Adrenal gland (tissue), 12 donors: ENCODE results near the gene RUNX1. TPM values are rescaled to one million over a fixed set of nuclear protein-coding genes. Genes with fewer than 3 reads are reported as not detected.

Experiments used
- DNase-seq, 7 donors: peaks; one replicate each; pipeline ENCODE4 v3.0.0-alpha.2; 2019 to 2020
- H3K27ac ChIP-seq, 5 donors: fragments of 200-600 bp; sonication (generic) in 4 of 5; 1 replicate in 3 of 5; 2 replicates in 2 of 5; pipeline versions ENCODE4 v1.5.1 to v1.8.0; 2016 to 2020; ENCODE audit warnings: mild to moderate bottlenecking in 1 of 5
- H3K27me3 ChIP-seq: fragments of 200-600 bp; 2 replicates; pipeline ENCODE4 v1.8.0; 2021
- H3K36me3 ChIP-seq, 2 donors: fragments of 200-600 bp; replicated peaks in 1 of 2; 1 replicate in 1 of 2; 2 replicates in 1 of 2; pipeline versions ENCODE4 v1.5.1 to v1.8.0; 2018 to 2022
- H3K4me1 ChIP-seq, 2 donors: fragments of 200-600 bp; replicated peaks in 1 of 2; 1 replicate in 1 of 2; 2 replicates in 1 of 2; pipeline versions ENCODE4 v1.5.1 to v1.8.0; 2018 to 2021
- H3K4me3 ChIP-seq, 4 donors: fragments of 200-600 bp; sonication (generic) in 3 of 4; one replicate each; pipeline ENCODE4 v1.5.1; 2016 to 2018
- H3K9me3 ChIP-seq, 3 donors: fragments of 200-600 bp; sonication (generic) in 1 of 3; replicated peaks in 1 of 3; 1 replicate in 2 of 3; 2 replicates in 1 of 3; pipeline versions ENCODE4 v1.5.1 to v1.8.0; 2016 to 2021
- CTCF ChIP-seq, 6 experiments: fragments of 450-650 bp in 4 of 6; fragments of 200-600 bp in 2 of 6; sonication (generic) in 1 of 6; IDR thresholded peaks; 1 replicate in 5 of 6; 2 replicates in 1 of 6; pipeline versions ENCODE4 v1.5.1 to v1.8.0; 2016 to 2021; ENCODE audit warnings: antibody characterized with exemption in 6 of 6, mild to moderate bottlenecking in 2 of 6, moderate library complexity in 1 of 6
- POLR2A ChIP-seq, 2 donors: fragments of 450-650 bp; IDR thresholded peaks; one replicate each; pipeline ENCODE4 v1.6.1; 2017; ENCODE audit warnings: antibody characterized with exemption in 2 of 2, mild to moderate bottlenecking in 2 of 2, moderate library complexity in 1 of 2
- WGBS, 4 donors: extraction: QIAGEN DNeasy Blood & Tissue Kit in 2 of 4; methylation state at CpG; one replicate each; pipeline versions ENCODE4 v1.1.5 to v1.1.7; 2013 to 2017; 5-methylcytosine and 5-hydroxymethylcytosine counted together
- intact Hi-C, 2 donors: fragments of 100-400 bp; cut with DNase I; formaldehyde crosslinking; loops; one replicate each; pipeline versions ENCODE4 v1.14.1 to v1.15.0; 2022 to 2023
- polyA plus RNA-seq, 3 donors: library from polyadenylated mRNA; stranded (reverse); fragments of 200-250 nt in 2 of 3; fragments of 350-450 nt in 1 of 3; fragmentation: Illumina TruSeq in 1 of 3; extraction: RNeasy Lipid Tissue Mini Kit (QIAGEN cat#74804) in 1 of 3; gene quantifications; one replicate each; pipeline ENCODE4 v1.2.3, GENCODE V29; 2013 to 2014
- total RNA-seq, 9 donors: library from RNA; depleted of rRNA in 4 of 9; stranded (reverse); fragments of >200 nt in 4 of 9; fragments of 120-200 nt in 1 of 9; fragmentation: NEBNext Ultra II Directional in 1 of 9; extraction: Animal tissue kit (Norgen Biotek cat#: 25700) in 1 of 9; gene quantifications; one replicate each; pipeline versions ENCODE4 v1.1.0 to v1.2.4, GENCODE V29; 2013 to 2023
- donor health status: healthy with polysubstance abuse.
- donor health status: Bipolar disorder and iron deficiency.
- donor health status: DM: yes; HTN: yes; CAD: no.
- donor health status: DM: no; HTN: no; CAD: no.
- donor health status: DM: no; HTN: no; CAD: no.
- donor health status: DM: yes; HTN: yes; CAD: no.

Gene RUNX1
- total and polyA plus RNA-seq, 12 donors, result 0.83 to 27.2 (median 8.2) TPM

DNA sequence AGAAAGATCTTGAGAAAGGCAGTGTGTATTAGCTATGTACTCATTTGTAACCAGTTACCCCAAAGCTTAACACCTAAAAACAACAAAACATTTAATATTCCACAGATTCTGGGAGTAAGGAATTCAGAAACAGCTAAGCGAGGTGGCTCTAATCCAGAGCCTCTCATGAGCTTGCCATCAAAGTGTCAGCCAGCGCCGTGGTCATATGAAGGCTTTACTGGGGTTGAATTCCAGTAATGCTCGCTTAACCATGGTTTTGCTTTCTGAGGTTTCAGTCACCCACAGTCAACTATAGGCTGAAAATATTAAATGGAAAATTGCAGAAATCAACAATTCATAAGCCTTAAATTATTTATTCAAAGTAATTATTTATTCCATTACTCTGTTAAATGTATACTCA, 278.5 kb downstream of the RUNX1 start:
- TF ChIP-seq CTCF (IDR thresholded peaks at IDR 0.05), result no peak
- TF ChIP-seq POLR2A (IDR thresholded peaks at IDR 0.05), result no peak
- intact Hi-C loops, result no loop called here
- H3K27ac ChIP-seq, result no peak overlapping the region
- H3K4me3 ChIP-seq, result no peak overlapping the region
- 76 to 87% (median 81%) methylated on average over 4 of the region's 4 CpGs for WGBS, 4 donors
- no peaks in the 10 kb centered on the region for H3K4me1 ChIP-seq
- no peaks in the 10 kb centered on the region for H3K36me3 ChIP-seq
- DNase-seq, result no peak
- peaks cover 3% of the 10 kb centered on the region for H3K27me3 ChIP-seq
- H3K9me3 ChIP-seq, result no peaks in the 10 kb centered on the region

DNA sequence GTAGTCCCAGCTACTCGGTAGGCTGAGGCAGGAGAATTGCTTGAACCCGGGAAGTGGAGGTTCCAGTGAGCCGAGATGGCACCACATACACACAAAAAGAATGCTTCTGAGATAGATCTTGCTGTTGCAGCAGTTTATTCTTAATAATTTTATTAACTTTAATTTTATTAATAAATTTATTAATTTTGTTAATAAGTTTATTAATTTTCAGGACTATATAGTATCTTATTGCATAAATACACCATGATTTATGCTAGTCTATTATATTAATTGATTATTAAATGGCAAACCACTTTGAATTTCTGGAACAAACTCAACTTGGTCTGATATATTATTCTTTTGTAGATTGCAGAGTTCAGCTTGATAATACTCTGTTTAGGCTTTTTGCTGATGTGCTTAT, 280.8 kb downstream of the RUNX1 start:
- Histone ChIP-seq H3K4me3 (no peak overlapping the region), H3K4me1 (no peaks in the 10 kb centered on the region), H3K27me3 (no peaks in the 10 kb centered on the region), H3K27ac (no peak overlapping the region), H3K9me3 (no peaks in the 10 kb centered on the region), H3K36me3 (no peaks in the 10 kb centered on the region)
- intact Hi-C loops, result no loop called here
- DNase-seq, result no peak
- TF ChIP-seq CTCF (IDR thresholded peaks at IDR 0.05), result no peak
- no peak for TF ChIP-seq POLR2A (IDR thresholded peaks at IDR 0.05)
- WGBS, 4 donors, result 89 to 93% (median 92%) methylated on average over 3 of the region's 3 CpGs

DNA sequence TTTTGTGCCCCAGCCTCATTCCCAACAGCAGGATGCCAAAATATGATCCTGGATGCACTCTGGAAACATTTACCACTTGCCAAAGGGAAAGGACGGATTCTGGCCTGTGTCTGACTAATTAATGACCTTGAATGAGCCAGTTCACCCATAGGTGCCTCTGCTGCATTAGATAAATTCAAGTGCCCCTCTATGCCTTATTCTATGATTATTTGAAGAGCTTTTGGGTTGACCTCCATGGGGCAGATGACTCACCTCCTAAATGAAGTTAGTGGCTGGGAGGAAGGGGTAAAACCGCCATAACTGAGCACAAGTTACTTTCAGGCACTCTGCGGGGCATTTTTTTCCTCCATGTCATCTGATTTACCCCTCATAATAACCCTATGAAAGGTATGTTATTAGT, 282.2 kb downstream of the RUNX1 start:
- no peak for DNase-seq
- no peaks in the 10 kb centered on the region for H3K36me3 ChIP-seq
- H3K27ac ChIP-seq, result no peak overlapping the region
- H3K27me3 ChIP-seq, result no peaks in the 10 kb centered on the region
- H3K4me1 ChIP-seq, result no peaks in the 10 kb centered on the region
- WGBS, 4 donors, result 70 to 80% (median 72%) methylated on average over 3 of the region's 3 CpGs
- H3K9me3 ChIP-seq, result no peaks in the 10 kb centered on the region
- TF ChIP-seq POLR2A (IDR thresholded peaks at IDR 0.05) (no peak), CTCF (IDR thresholded peaks at IDR 0.05) (no peak)
- H3K4me3 ChIP-seq, result no peak overlapping the region
- intact Hi-C loops, result no loop called here

DNA sequence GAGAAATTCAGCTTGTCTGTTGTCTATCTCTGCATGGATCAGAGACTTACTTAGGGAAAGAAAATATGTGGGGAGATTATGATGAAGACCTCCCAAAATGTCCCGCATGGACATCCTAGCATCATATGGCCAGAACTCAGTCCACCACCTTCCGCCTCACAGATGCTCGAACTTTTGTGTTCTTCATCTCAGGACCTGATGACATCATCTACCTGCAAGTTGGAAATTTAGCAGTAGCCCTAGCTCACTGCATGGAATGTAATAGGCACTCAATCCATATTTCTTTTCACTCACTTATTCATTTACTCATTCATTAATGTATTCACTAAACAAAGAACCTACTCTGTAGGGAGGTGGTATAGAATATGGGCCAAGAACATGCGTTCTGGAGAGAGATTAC, 283.5 kb downstream of the RUNX1 start:
- no peak for TF ChIP-seq CTCF (IDR thresholded peaks at IDR 0.05)
- no peak for TF ChIP-seq POLR2A (IDR thresholded peaks at IDR 0.05)
- Histone ChIP-seq H3K27ac (no peak overlapping the region), H3K27me3 (no peaks in the 10 kb centered on the region), H3K9me3 (no peaks in the 10 kb centered on the region), H3K4me1 (no peaks in the 10 kb centered on the region), H3K36me3 (no peaks in the 10 kb centered on the region), H3K4me3 (no peak overlapping the region)
- WGBS, 4 donors, result 91 to 97% (median 93%) methylated on average over 4 of the region's 4 CpGs
- no peak for DNase-seq
- intact Hi-C loops, result no loop called here
